Esophagus (tissue), 2 donors: ENCODE measurements around the gene LARGE1. TPM values are rescaled to one million over a fixed set of nuclear protein-coding genes. Genes with fewer than 3 reads are reported as not detected.

Experiments used
- H3K27ac ChIP-seq, 2 donors: one replicate each; pipeline ENCODE4 v1.5.1; 2013; ENCODE audit warnings: low read depth in 2 of 2, mild to moderate bottlenecking in 2 of 2, inconsistent platforms in 1 of 2, low read length in 1 of 2, moderate library complexity in 1 of 2
- H3K27me3 ChIP-seq, 2 donors: one replicate each; pipeline ENCODE4 v1.6.1; 2013; ENCODE audit warnings: low read length in 2 of 2, control low read depth in 1 of 2, mild to moderate bottlenecking in 1 of 2; ENCODE audit not compliant: insufficient read depth in 2 of 2, control insufficient read depth in 1 of 2
- H3K36me3 ChIP-seq, 2 donors: one replicate each; pipeline ENCODE4 v1.6.1; 2013; ENCODE audit warnings: low read length in 1 of 2; ENCODE audit not compliant: control insufficient read depth in 2 of 2, insufficient read depth in 2 of 2
- H3K4me1 ChIP-seq, 2 donors: one replicate each; pipeline ENCODE4 v1.6.1; 2013; ENCODE audit warnings: low read length in 1 of 2; ENCODE audit not compliant: control insufficient read depth in 2 of 2, insufficient read depth in 2 of 2
- H3K4me3 ChIP-seq, 2 donors: one replicate each; pipeline ENCODE4 v1.5.1; 2013; ENCODE audit warnings: low read length in 2 of 2, mild to moderate bottlenecking in 2 of 2, low read depth in 1 of 2, moderate library complexity in 1 of 2
- H3K9me3 ChIP-seq, 2 donors: one replicate each; pipeline ENCODE4 v1.6.1; 2013; ENCODE audit warnings: mild to moderate bottlenecking in 2 of 2, low read depth in 1 of 2, low read length in 1 of 2, moderate library complexity in 1 of 2; ENCODE audit not compliant: control insufficient read depth in 2 of 2, insufficient read depth in 1 of 2
- WGBS, 2 donors: extraction: QIAGEN DNeasy Blood & Tissue Kit; methylation state at CpG; one replicate each; pipeline ENCODE4 v1.1.7; 2013; 5-methylcytosine and 5-hydroxymethylcytosine counted together
- polyA plus RNA-seq, 2 donors: library from polyadenylated mRNA; stranded (reverse); fragments of 200-250 nt; gene quantifications; one replicate each; pipeline ENCODE4 v1.2.3, GENCODE V29; 2013
- donor health status: healthy with polysubstance abuse.
- donor health status: Bipolar disorder and iron deficiency.

LARGE1 gene
- polyA plus RNA-seq, 2 donors: 2.0 to 2.5 TPM

DNA sequence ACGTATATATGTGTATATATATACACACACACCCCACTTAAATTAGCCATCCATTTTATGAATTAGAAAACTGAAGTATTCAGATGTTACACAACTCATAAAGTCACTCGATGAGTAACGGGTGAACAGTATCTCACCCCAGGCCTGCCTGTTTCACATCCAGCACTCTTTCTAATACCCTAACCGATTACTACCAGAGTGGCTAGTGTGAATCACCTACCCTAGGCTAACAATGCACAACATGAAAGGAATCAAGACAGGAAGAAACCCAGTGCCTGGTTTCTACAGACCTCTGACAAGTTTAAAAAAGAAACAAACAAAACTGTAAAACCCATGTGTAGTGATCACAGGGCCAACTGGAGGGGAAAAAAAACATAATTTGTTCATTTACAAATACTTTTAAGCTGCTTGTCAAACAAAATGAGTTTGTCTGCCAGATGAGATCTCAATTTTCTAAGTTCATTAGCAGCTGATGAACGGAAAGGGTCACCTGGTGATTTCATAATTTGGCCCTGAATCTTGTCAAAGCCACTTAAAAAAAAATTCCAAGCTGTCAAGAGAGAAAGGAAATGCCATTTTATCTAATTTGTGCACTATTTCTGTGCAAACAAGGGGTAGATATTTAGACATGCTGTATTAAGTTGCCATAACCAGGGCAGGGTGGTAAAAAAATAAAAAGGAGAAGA lies 134.8 kb downstream of the LARGE1 start:
- Histone ChIP-seq H3K4me3 (no peak overlapping the region), H3K27me3 (no peaks in the 10 kb centered on the region), H3K9me3 (peaks cover 0 to 9% of the 10 kb centered on the region in 2 donors), H3K36me3 (no peaks in the 10 kb centered on the region), H3K27ac (no peak overlapping the region), H3K4me1 (no peaks in the 10 kb centered on the region)
- 53 to 68% methylated on average over 5 of the region's 5 CpGs for WGBS, 2 donors

GRCh38 chr22:33781411-33781810 lies 138.9 kb downstream of the LARGE1 start:
- no peaks in the 10 kb centered on the region for H3K4me1 ChIP-seq
- H3K4me3 ChIP-seq: no peak overlapping the region
- H3K27me3 ChIP-seq: no peaks in the 10 kb centered on the region
- WGBS, 2 donors: 52 to 72% methylated on average over 5 of the region's 5 CpGs
- H3K36me3 ChIP-seq: no peaks in the 10 kb centered on the region
- H3K27ac ChIP-seq: no peak overlapping the region
- H3K9me3 ChIP-seq: no peaks in the 10 kb centered on the region

DNA sequence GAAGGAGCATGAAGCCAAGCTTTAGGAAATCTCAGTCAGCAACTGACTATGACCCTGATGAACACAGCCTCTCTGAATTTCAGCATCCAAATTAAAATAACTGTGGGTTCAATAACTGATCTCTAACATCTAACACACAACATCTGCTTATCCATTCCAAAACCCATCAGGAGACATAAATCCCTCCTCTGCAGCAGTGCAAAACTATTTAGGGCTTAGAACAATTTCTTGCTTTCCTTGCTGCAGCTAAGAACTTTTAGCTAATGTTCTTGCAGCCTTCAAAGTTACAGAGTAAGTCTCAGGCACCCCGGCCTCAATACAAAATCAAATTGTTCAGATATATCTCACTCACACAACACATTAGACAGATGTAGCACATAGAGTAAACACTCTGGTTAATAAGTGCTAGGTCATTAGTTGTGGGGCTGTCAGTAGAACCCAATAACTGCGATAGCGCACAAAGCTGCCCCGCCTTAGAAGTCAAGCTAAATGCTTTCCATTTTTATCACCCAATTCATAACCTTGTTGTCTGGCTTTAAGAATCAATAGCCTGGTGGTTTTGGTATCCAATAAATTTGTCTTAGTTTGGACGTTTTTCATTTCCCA lies 139.6 kb downstream of the LARGE1 start:
- 56 to 83% methylated on average over 5 of the region's 5 CpGs for WGBS, 2 donors

DNA sequence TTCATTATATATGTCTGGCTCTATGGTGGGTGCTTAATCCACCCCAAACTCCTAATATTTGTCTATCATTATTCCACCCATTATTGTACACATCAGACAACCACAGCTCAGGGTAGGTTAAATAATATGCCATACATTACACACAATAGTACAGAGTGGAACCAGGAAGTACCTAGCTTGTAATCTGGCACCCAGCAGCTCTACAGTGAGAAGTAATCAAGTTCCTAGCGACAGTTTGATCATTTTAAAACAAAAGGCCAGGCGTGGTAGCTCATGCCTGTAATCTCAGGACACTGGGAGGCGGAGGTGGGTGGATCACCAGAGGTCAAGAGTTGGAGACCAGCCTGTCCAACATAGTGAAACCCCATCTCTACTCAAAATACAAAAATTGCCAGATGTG lies 141.0 kb downstream of the LARGE1 start:
- no peaks in the 10 kb centered on the region for H3K27me3 ChIP-seq
- H3K9me3 ChIP-seq: no peaks in the 10 kb centered on the region
- no peak overlapping the region for H3K4me3 ChIP-seq
- H3K27ac ChIP-seq: no peak overlapping the region
- H3K4me1 ChIP-seq: no peaks in the 10 kb centered on the region
- 66 to 73% methylated on average over 3 of the region's 3 CpGs for WGBS, 2 donors
- no peaks in the 10 kb centered on the region for H3K36me3 ChIP-seq

More for the DNA sequence above, 139.6 kb downstream of the LARGE1 start:
- Histone ChIP-seq H3K4me1 (no peaks in the 10 kb centered on the region), H3K27me3 (no peaks in the 10 kb centered on the region), H3K4me3 (no peak overlapping the region), H3K27ac (no peak overlapping the region), H3K36me3 (no peaks in the 10 kb centered on the region), H3K9me3 (no peaks in the 10 kb centered on the region)

DNA sequence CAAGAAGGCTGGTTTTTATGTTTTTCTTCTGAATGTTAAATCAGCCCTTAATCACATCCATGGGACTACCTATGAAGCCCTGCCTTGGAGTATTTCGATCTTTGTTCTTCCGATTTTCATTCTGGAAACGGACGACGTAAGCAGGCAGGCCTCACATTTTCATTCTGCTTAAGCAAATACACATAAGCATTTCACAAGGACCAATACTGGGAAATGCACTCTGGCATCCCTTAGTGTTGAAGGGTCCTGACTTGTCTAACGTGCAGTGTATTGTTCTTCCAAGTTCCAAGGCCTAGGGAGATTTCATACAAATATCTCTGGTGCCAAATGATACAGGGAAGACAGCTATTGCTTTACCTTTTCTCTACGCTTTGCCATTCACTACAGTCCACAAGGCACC lies 143.8 kb downstream of the LARGE1 start:
- Histone ChIP-seq H3K4me3 (no peak overlapping the region), H3K27ac (no peak overlapping the region), H3K36me3 (no peaks in the 10 kb centered on the region), H3K27me3 (no peaks in the 10 kb centered on the region), H3K4me1 (no peaks in the 10 kb centered on the region), H3K9me3 (no peaks in the 10 kb centered on the region)
- 71 to 80% methylated on average over 7 of the region's 7 CpGs for WGBS, 2 donors

DNA sequence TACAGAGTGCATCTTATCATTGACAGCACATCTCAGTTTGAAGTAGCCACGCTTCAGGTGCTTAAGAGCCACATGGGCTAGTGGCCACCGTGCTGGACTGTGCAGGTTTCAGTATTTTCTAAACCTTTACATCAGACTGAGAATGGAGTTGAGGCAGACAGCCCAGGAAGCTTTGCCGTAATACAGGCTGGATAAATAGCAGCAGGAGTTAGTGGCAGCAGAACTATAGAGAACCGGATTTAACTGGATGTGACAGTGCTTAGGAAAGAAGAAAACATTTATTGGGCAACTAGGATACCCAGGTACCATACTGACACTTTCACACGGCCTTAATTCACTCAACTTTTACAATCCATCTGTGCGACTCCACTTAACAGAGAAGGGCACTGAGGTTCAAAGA lies 145.5 kb downstream of the LARGE1 start:
- no peaks in the 10 kb centered on the region for H3K27me3 ChIP-seq
- no peaks in the 10 kb centered on the region for H3K4me1 ChIP-seq
- no peaks in the 10 kb centered on the region for H3K36me3 ChIP-seq
- no peak overlapping the region for H3K4me3 ChIP-seq
- WGBS, 2 donors: 91 to 92% methylated on average over 6 of the region's 6 CpGs
- H3K9me3 ChIP-seq: no peaks in the 10 kb centered on the region
- no peak overlapping the region for H3K27ac ChIP-seq

- Histone ChIP-seq H3K4me1 (no peaks in the 10 kb centered on the region), H3K27me3 (no peaks in the 10 kb centered on the region), H3K4me3 (no peak overlapping the region), H3K27ac (no peak overlapping the region), H3K9me3 (no peaks in the 10 kb centered on the region), H3K36me3 (no peaks in the 10 kb centered on the region)
- 85% methylated on average over 6 of the region's 6 CpGs for WGBS, 2 donors
Measured at GRCh38 chr22:33772745-33773144, 147.5 kb downstream of the LARGE1 start.

- Histone ChIP-seq H3K4me1 (no peaks in the 10 kb centered on the region), H3K27ac (no peak overlapping the region), H3K9me3 (no peaks in the 10 kb centered on the region), H3K36me3 (no peaks in the 10 kb centered on the region), H3K27me3 (no peaks in the 10 kb centered on the region), H3K4me3 (no peak overlapping the region)
- 88 to 91% methylated on average over 4 of the region's 4 CpGs for WGBS, 2 donors
Measured at GRCh38 chr22:33771136-33771535, 149.1 kb downstream of the LARGE1 start.

DNA sequence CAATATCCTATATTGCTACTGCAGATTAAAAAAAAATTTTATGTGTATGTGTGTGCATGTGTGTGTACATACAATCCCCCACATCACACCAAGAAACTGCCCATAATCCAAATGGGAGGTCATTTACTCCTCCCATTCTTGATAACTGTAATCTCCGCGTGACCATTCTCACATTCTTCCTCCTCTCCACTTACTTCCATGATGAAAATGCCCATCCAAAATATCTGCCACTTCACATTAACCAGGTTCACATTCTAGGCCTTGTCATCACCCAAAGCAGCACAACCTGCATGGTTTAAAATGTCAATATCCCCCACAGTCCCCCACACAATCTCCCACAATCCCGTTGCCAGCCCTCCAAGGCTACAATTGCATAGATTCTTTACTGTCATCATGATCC lies 149.6 kb downstream of the LARGE1 start:
- Histone ChIP-seq H3K4me1 (no peaks in the 10 kb centered on the region), H3K27ac (no peak overlapping the region), H3K36me3 (no peaks in the 10 kb centered on the region), H3K4me3 (no peak overlapping the region), H3K9me3 (no peaks in the 10 kb centered on the region), H3K27me3 (no peaks in the 10 kb centered on the region)
- 91 to 92% methylated on average over 3 of the region's 3 CpGs for WGBS, 2 donors

DNA sequence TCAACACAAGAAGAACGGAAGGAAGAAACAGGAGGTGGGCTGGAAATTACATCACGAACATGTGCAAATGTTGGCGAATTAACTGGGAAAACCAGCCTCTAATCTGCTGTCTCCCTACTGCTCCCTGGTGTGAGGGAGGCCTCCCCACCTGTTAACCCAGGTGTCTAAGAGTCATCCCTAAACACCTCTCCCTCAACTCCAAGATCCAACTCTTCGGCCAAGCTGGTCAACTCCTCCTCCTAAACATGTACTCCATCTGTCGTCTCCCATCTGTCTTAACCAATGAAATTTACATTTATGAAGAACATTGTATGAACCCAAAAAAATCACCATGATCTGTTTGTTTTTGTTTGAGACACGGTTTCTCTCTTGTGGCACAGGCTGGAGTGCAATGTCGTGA lies 154.2 kb downstream of the LARGE1 start:
- no peak overlapping the region for H3K4me3 ChIP-seq
- 91 to 96% methylated on average over 7 of the region's 7 CpGs for WGBS, 2 donors
- no peaks in the 10 kb centered on the region for H3K27me3 ChIP-seq

More for the DNA sequence above, 154.2 kb downstream of the LARGE1 start:
- Histone ChIP-seq H3K9me3 (no peaks in the 10 kb centered on the region), H3K27ac (no peak overlapping the region), H3K4me1 (no peaks in the 10 kb centered on the region), H3K36me3 (no peaks in the 10 kb centered on the region)
